H1 (cell line): ENCODE measurements around the gene CORO1A. TPM values are rescaled to one million over a fixed set of nuclear protein-coding genes. Genes with fewer than 3 reads are reported as not detected.
"Not testable (repeated sequence)": the region's sequence is repeated elsewhere in the genome, so short reads cannot be mapped to it uniquely, and the experiment has no call there.

ENCODE experiments used
- CTCF ChIA-PET: fragments of 300-600 bp; sonication (Branson Sonifier 250); formaldehyde crosslinking; loops from one replicate; lab custom pipeline; 2021; ENCODE audit not compliant: partially characterized antibody; lab: Charles Lee
- POLR2A ChIA-PET: fragments of 300-600 bp; sonication (Branson Sonifier 250); formaldehyde crosslinking; loops from one replicate; lab custom pipeline; 2021; ENCODE audit warnings: inconsistent platforms; ENCODE audit not compliant: partially characterized antibody; lab: Charles Lee
- DNase-seq, 2 experiments: peaks; one replicate each; pipeline versions ENCODE4 v3.0.0 to v3.0.0-alpha.2; 2010 to 2022; ENCODE audit warnings: low spot score in 2 of 2, low read depth in 1 of 2, mixed read lengths in 1 of 2
- FAIRE-seq: peaks from 2 replicates; lab custom pipeline; 2011; peaks lifted over from hg19 to GRCh38; lab: Jason Lieb, UNC
- H2AFZ ChIP-seq: 2 replicates; pipeline ENCODE4 v1.8.1; 2012; ENCODE audit warnings: low read length, inconsistent platforms
- H2AK5ac ChIP-seq: 2 replicates; pipeline ENCODE4 v1.6.1; 2013; ENCODE audit warnings: low read depth, low read length
- H2BK120ac ChIP-seq: replicated peaks from 2 replicates; pipeline ENCODE3; 2013; ENCODE audit warnings: low read depth, low read length, inconsistent platforms
- H2BK12ac ChIP-seq: 2 replicates; pipeline ENCODE4 v1.6.1; 2013; ENCODE audit warnings: low read depth, low read length
- H2BK15ac ChIP-seq: 2 replicates; pipeline ENCODE4 v1.6.1; 2013; ENCODE audit warnings: low read length
- H2BK20ac ChIP-seq: 2 replicates; pipeline ENCODE4 v1.6.1; 2013; ENCODE audit warnings: low read length
- H2BK5ac ChIP-seq: 2 replicates; pipeline ENCODE4 v1.6.1; 2013; ENCODE audit warnings: low read depth, low read length
- H3K14ac ChIP-seq: 2 replicates; pipeline ENCODE4 v1.6.1; 2013; ENCODE audit warnings: inconsistent platforms; ENCODE audit not compliant: insufficient read length
- H3K18ac ChIP-seq: 2 replicates; pipeline ENCODE4 v1.6.1; 2013; ENCODE audit warnings: low read length; ENCODE audit errors: extremely low read depth
- H3K23ac ChIP-seq: 2 replicates; pipeline ENCODE4 v1.6.1; 2013; ENCODE audit warnings: inconsistent platforms; ENCODE audit not compliant: insufficient read length
- H3K23me2 ChIP-seq: 2 replicates; pipeline ENCODE4 v1.6.1; 2013; ENCODE audit warnings: low read depth, low read length
- H3K27ac ChIP-seq: 2 replicates; pipeline ENCODE4 v1.6.1; 2011; ENCODE audit warnings: low read depth, low read length, inconsistent platforms
- H3K27me3 ChIP-seq, 4 experiments: replicated peaks in 1 of 4; 1 replicate in 1 of 4; 2 replicates in 3 of 4; pipeline versions ENCODE4 v1.6.1 to v1.8.1; 2011 to 2013; ENCODE audit warnings: low read length in 3 of 4, mild to moderate bottlenecking in 3 of 4, inconsistent platforms in 2 of 4, mixed read lengths in 2 of 4, moderate library complexity in 1 of 4; ENCODE audit not compliant: control insufficient read depth in 3 of 4, insufficient read depth in 3 of 4; ENCODE audit errors: extremely low read depth in 1 of 4
- H3K36me3 ChIP-seq, 4 experiments: 2 replicates each; pipeline versions ENCODE4 v1.6.1 to v1.8.1; 2011 to 2013; ENCODE audit warnings: mild to moderate bottlenecking in 4 of 4, low read length in 3 of 4, moderate library complexity in 2 of 4, control low read depth in 1 of 4, inconsistent platforms in 1 of 4; ENCODE audit not compliant: insufficient read depth in 4 of 4, control insufficient read depth in 2 of 4
- H3K4ac ChIP-seq: replicated peaks from 2 replicates; pipeline ENCODE3; 2013; ENCODE audit warnings: low read length, low read depth, mixed read lengths, inconsistent platforms; ENCODE audit not compliant: insufficient read length
- H3K4me1 ChIP-seq, 4 experiments: replicated peaks in 1 of 4; 1 replicate in 1 of 4; 2 replicates in 3 of 4; pipeline versions ENCODE4 v1.6.1 to v1.8.1; 2011 to 2013; ENCODE audit warnings: low read length in 3 of 4, inconsistent platforms in 2 of 4, mixed read lengths in 1 of 4; ENCODE audit not compliant: insufficient read depth in 4 of 4, control insufficient read depth in 3 of 4
- H3K4me2 ChIP-seq, 2 experiments: 2 replicates each; pipeline versions ENCODE4 v1.6.1 to v1.8.1; 2011 to 2013; ENCODE audit warnings: low read depth in 2 of 2, low read length in 2 of 2, control low read depth in 1 of 2, inconsistent platforms in 1 of 2, mild to moderate bottlenecking in 1 of 2; ENCODE audit not compliant: insufficient read depth in 1 of 2
- H3K4me3 ChIP-seq, 4 experiments: fragments of 200-600, 300-600 bp in 1 of 4; sonication (generic), shearing (Covaris generic), sonication (Bioruptor Twin) in 1 of 4; 2 replicates each; pipeline versions ENCODE4 v1.5.1 to v1.8.1; 2011 to 2016; ENCODE audit warnings: low read length in 4 of 4, low read depth in 3 of 4, control low read depth in 2 of 4, inconsistent platforms in 2 of 4, mild to moderate bottlenecking in 2 of 4, mixed read lengths in 1 of 4, moderate library complexity in 1 of 4; ENCODE audit not compliant: insufficient read depth in 2 of 4; ENCODE audit errors: extremely low read depth in 1 of 4
- H3K56ac ChIP-seq: replicated peaks from 2 replicates; pipeline ENCODE3; 2013; ENCODE audit warnings: low read depth, mild to moderate bottlenecking, mixed read lengths, low read length, inconsistent platforms; ENCODE audit not compliant: insufficient read length
- H3K79me1 ChIP-seq: 2 replicates; pipeline ENCODE4 v1.6.1; 2013; ENCODE audit warnings: low read depth, low read length, control low read depth
- H3K79me2 ChIP-seq, 2 experiments: 2 replicates each; pipeline versions ENCODE4 v1.6.1 to v1.8.1; 2012 to 2013; ENCODE audit warnings: low read length in 2 of 2, mild to moderate bottlenecking in 2 of 2, inconsistent platforms in 1 of 2; ENCODE audit not compliant: insufficient read depth in 2 of 2, control insufficient read depth in 1 of 2
- H3K9ac ChIP-seq, 4 experiments: replicated peaks in 1 of 4; 1 replicate in 1 of 4; 2 replicates in 3 of 4; pipeline versions ENCODE4 v1.6.1 to v1.8.1; 2011 to 2013; ENCODE audit warnings: low read depth in 3 of 4, low read length in 3 of 4, control low read depth in 2 of 4, mild to moderate bottlenecking in 2 of 4, moderate library complexity in 2 of 4, inconsistent platforms in 1 of 4; ENCODE audit errors: extremely low read depth in 1 of 4
- H3K9me3 ChIP-seq, 2 experiments: 2 replicates each; pipeline versions ENCODE4 v1.6.1 to v1.8.1; 2012 to 2013; ENCODE audit warnings: mild to moderate bottlenecking in 2 of 2, moderate library complexity in 2 of 2, control low read depth in 1 of 2, inconsistent platforms in 1 of 2, low read depth in 1 of 2, low read length in 1 of 2, mixed read lengths in 1 of 2; ENCODE audit not compliant: insufficient read depth in 2 of 2
- H4K20me1 ChIP-seq, 2 experiments: replicated peaks in 1 of 2; 2 replicates each; pipeline versions ENCODE3 to v1.8.1; 2011 to 2013; ENCODE audit warnings: inconsistent platforms in 2 of 2, low read length in 2 of 2, mild to moderate bottlenecking in 1 of 2; ENCODE audit not compliant: insufficient read depth in 2 of 2, control insufficient read depth in 1 of 2
- H4K5ac ChIP-seq: 2 replicates; pipeline ENCODE4 v1.6.1; 2013; ENCODE audit warnings: low read length, low read depth, mixed read lengths, inconsistent platforms; ENCODE audit not compliant: insufficient read length
- H4K8ac ChIP-seq: 2 replicates; pipeline ENCODE4 v1.8.0; 2013; ENCODE audit warnings: mild to moderate bottlenecking, moderate library complexity, low read length, inconsistent platforms; ENCODE audit not compliant: insufficient read depth; ENCODE audit errors: extremely low read depth
- H4K91ac ChIP-seq: replicated peaks from 2 replicates; pipeline ENCODE3; 2013; ENCODE audit warnings: low read length, mixed read lengths, inconsistent platforms; ENCODE audit not compliant: insufficient read length
- WGBS, 2 experiments: shearing (Covaris generic) in 1 of 2; methylation state at CpG; one replicate each; pipeline versions ENCODE4 v1.1.6 to v1.1.7; 2013 to 2015; ENCODE audit warnings: low lambda C conversion rate in 2 of 2, mixed read lengths in 2 of 2, inconsistent platforms in 1 of 2, low coverage in 1 of 2, missing lambda C conversion rate in 1 of 2; ENCODE audit not compliant: insufficient replicate concordance in 2 of 2, insufficient coverage in 1 of 2, insufficient read length in 1 of 2; ENCODE audit errors: extremely low coverage in 1 of 2, missing lambda C conversion rate in 1 of 2; 5-methylcytosine and 5-hydroxymethylcytosine counted together
- polyA plus RNA-seq, 7 experiments: library from polyadenylated mRNA; depleted of rRNA in 3 of 7; stranded (reverse) in 5 of 7; unstranded in 2 of 7; fragments of >200 nt in 5 of 7; fragments of 200-250 nt in 2 of 7; gene quantifications; 1 replicate in 5 of 7; 2 replicates in 1 of 7; 4 replicates in 1 of 7; pipeline versions ENCODE4 v1.2.1 to v1.2.3, GENCODE V29; 2011 to 2013; ENCODE audit warnings: missing spikeins in 2 of 7, mixed read lengths in 2 of 7
- total RNA-seq: library from RNA; stranded (reverse); fragmentation: NEBNext Ultra II Directional; extraction: Animal tissue kit (Norgen Biotek cat#: 25700); gene quantifications from 2 replicates; pipeline ENCODE4 v1.2.1, GENCODE V29; 2021

CORO1A gene
- total and polyA plus RNA-seq, 2 of the 8 experiments (the other 6 are each of a cell fraction or from before 2014, with no cell fraction given) = 10.9 to 11.7 TPM

- H3K18ac ChIP-seq, H3K56ac ChIP-seq, H3K27me3 ChIP-seq, H2AK5ac ChIP-seq, FAIRE-seq, H3K23me2 ChIP-seq, H3K4me3 ChIP-seq, H3K9ac ChIP-seq, H3K4me1 ChIP-seq, H2BK5ac ChIP-seq, H4K20me1 ChIP-seq, H4K5ac ChIP-seq, POLR2A ChIA-PET, H3K79me1 ChIP-seq, H2BK15ac ChIP-seq, H2BK120ac ChIP-seq, H3K27ac ChIP-seq, H4K8ac ChIP-seq, H4K91ac ChIP-seq, H3K4me2 ChIP-seq, H2AFZ ChIP-seq, H3K4ac ChIP-seq, CTCF ChIA-PET, H3K23ac ChIP-seq, H3K79me2 ChIP-seq, DNase-seq, H2BK20ac ChIP-seq, H3K36me3 ChIP-seq, H2BK12ac ChIP-seq, H3K9me3 ChIP-seq, H3K14ac ChIP-seq: not testable (repeated sequence)
- WGBS, 2 experiments = no CpG with 5 or more reads among the region's 12 CpGs
These were observed 7.8 kb downstream of the CORO1A start for GRCh38 chr16:30191158-30191557.

GRCh38 chr16:30193098-30193497, 9.7 kb downstream of the CORO1A start:
- POLR2A ChIA-PET, H3K4ac ChIP-seq, H3K27me3 ChIP-seq, H2BK15ac ChIP-seq, H2BK120ac ChIP-seq, H3K18ac ChIP-seq, H3K23ac ChIP-seq, H4K5ac ChIP-seq, CTCF ChIA-PET, H3K79me1 ChIP-seq, H3K14ac ChIP-seq, DNase-seq, H4K8ac ChIP-seq, H3K9me3 ChIP-seq, H3K9ac ChIP-seq, H2AK5ac ChIP-seq, H3K79me2 ChIP-seq, H3K36me3 ChIP-seq, H2BK20ac ChIP-seq, H4K91ac ChIP-seq, H3K27ac ChIP-seq, H3K56ac ChIP-seq, FAIRE-seq, H4K20me1 ChIP-seq, H2BK12ac ChIP-seq, H2AFZ ChIP-seq, H3K4me2 ChIP-seq, H2BK5ac ChIP-seq, H3K4me1 ChIP-seq, H3K23me2 ChIP-seq, H3K4me3 ChIP-seq: not testable (repeated sequence)
- WGBS, 2 experiments = no CpG with 5 or more reads among the region's 21 CpGs
